GM18909 (cell line): Measurements from ENCODE around the gene EML1.
A peak's percentile ranks its signal among the peaks of the same experiment; 100 is the strongest.

Experiments
- ATAC-seq: cut with Tn5 transposase; IDR thresholded peaks from one replicate; pipeline ENCODE4 v1.9.1; 2021; ENCODE audit warnings: mild to moderate bottlenecking; ENCODE audit not compliant: unreplicated experiment, poor library complexity

EML1 gene

GRCh38 chr14:99855271-99855670 lies 62.1 kb downstream of the EML1 start:
- ATAC-seq, result no peak

- ATAC-seq, result no peak
Observed at GRCh38 chr14:99857551-99857950, 64.3 kb downstream of the EML1 start.

- ATAC-seq, result no peak
Observed at GRCh38 chr14:99860219-99860618, 67.0 kb downstream of the EML1 start.

- ATAC-seq, result no peak
Observed at GRCh38 chr14:99862136-99862535, 68.9 kb downstream of the EML1 start.

GRCh38 chr14:99863059-99863458 lies 69.8 kb downstream of the EML1 start:
- no peak for ATAC-seq

GRCh38 chr14:99865408-99865807 lies 72.2 kb downstream of the EML1 start:
- no peak for ATAC-seq

GRCh38 chr14:99870617-99871016 lies 77.4 kb downstream of the EML1 start:
- no peak for ATAC-seq

- no peak for ATAC-seq
Observed at GRCh38 chr14:99871771-99872170, 78.6 kb downstream of the EML1 start.

- no peak for ATAC-seq
Observed at GRCh38 chr14:99872786-99873440, 79.7 kb downstream of the EML1 start.

GRCh38 chr14:99873653-99874052 lies 80.4 kb downstream of the EML1 start:
- ATAC-seq, result no peak

- no peak for ATAC-seq
Observed at GRCh38 chr14:99874306-99874705, 81.1 kb downstream of the EML1 start.

- ATAC-seq, result no peak
Observed at GRCh38 chr14:99875421-99875820, 82.2 kb downstream of the EML1 start.

GRCh38 chr14:99875836-99876235 lies 82.6 kb downstream of the EML1 start:
- ATAC-seq, result no peak

- no peak for ATAC-seq
Observed at GRCh38 chr14:99876406-99876805, 83.2 kb downstream of the EML1 start.

GRCh38 chr14:99878563-99878962 lies 85.3 kb downstream of the EML1 start:
- ATAC-seq, result no peak

GRCh38 chr14:99879401-99880295 lies 86.4 kb downstream of the EML1 start:
- ATAC-seq, result no peak

GRCh38 chr14:99880651-99881420 lies 87.6 kb downstream of the EML1 start:
- no peak for ATAC-seq

- ATAC-seq, result no peak
Observed at GRCh38 chr14:99883866-99884650, 90.8 kb downstream of the EML1 start.

- ATAC-seq, result peak; percentile 58
Observed at GRCh38 chr14:99884834-99885648, 91.8 kb downstream of the EML1 start.

GRCh38 chr14:99885649-99885958 lies 92.4 kb downstream of the EML1 start:
- no peak for ATAC-seq
